ENCODE data around the gene NUDT4. TPM values are rescaled to one million over a fixed set of nuclear protein-coding genes. Genes with fewer than 3 reads are reported as not detected.

NUDT4 gene
- total and polyA plus RNA-seq, 2 of the 13 experiments (the other 11 are each of a cell fraction or from before 2014, with no cell fraction given), result 37.3 to 70.1 TPM

DNA sequence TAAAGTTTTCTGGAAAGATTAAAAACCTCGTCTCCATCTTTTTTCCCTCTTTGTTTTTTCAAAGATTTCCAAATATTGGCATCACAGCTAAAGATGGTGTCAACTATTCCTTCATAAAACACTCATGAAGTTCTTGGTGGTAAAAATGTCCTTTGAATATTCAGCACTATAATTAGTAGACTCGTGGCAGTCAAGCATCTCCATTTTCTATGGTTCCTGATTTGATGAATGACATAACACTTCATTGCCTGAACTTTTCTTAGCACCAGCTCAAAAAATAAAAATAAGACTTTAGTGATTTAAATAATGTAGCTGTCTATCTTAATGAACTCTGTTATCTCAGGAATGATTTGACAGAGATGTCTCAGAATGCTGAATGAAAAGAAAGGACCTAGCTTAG lies 44.3 kb downstream of the NUDT4 start:
- Histone ChIP-seq H3K27ac (ENCODE audit: extremely low read length, insufficient read depth, low read length) (no peak overlapping the region), H3K27me3 (ENCODE audit: control insufficient read depth in 1 of 2, insufficient read depth in 2 of 2, low read length in 2 of 2) (no peaks in the 10 kb centered on the region), H4K20me1 (ENCODE audit: insufficient read depth, low read length) (peaks cover 90% of the 10 kb centered on the region), H3K9ac (ENCODE audit: insufficient read depth, low read depth, low read length) (no peak overlapping the region), H3K4me1 (ENCODE audit: insufficient read depth, low read length) (peaks cover 64% of the 10 kb centered on the region), H3K9me3 (ENCODE audit: low read length) (no peaks in the 10 kb centered on the region), H3K36me3 (replicated peaks in 1 of 2; ENCODE audit: control insufficient read depth in 1 of 2, insufficient read depth in 2 of 2, low read length in 2 of 2) (no peaks in the 10 kb centered on the region), H3K4me3 (replicated peaks in 1 of 3; ENCODE audit: insufficient read depth in 1 of 3, low read depth in 2 of 3, low read length in 3 of 3) (no peak overlapping the region), H3K4me2 (ENCODE audit: low read depth, low read length) (no peak overlapping the region), H2AFZ (ENCODE audit: low read length) (no peak overlapping the region), H3K79me2 (ENCODE audit: insufficient read depth, low read length) (peaks cover 99% of the 10 kb centered on the region)
- ChIA-PET POLR2A (no interaction called here), CTCF (ENCODE audit: low intra/inter-chr PET ratio, low total read pairs) (no interaction called here)
- intact Hi-C loops (cut with micrococcal nuclease; ENCODE audit: unreplicated experiment), result no loop called here
- 92% methylated on average over 2 of the region's 2 CpGs for WGBS (ENCODE audit: low lambda C conversion rate)
- in situ Hi-C loops (cut with HindIII; ENCODE audit: extremely low pct_ligation_motif_present, low pct_unique_long_range_greater_than_20kb), result no loop called here
- no peak for DNase-seq (ENCODE audit: low spot score)
- no peak for ATAC-seq
- FAIRE-seq, result no peak
- no TSS peak for BruUV-seq (replicated peaks)
- TF ChIP-seq FOXC1 (CRISPR knock-in tag; IDR thresholded peaks at IDR 0.05; ENCODE audit: borderline replicate concordance) (no peak), EZH2 (conservative IDR thresholded peaks at IDR 0.05; ENCODE audit: low read depth, low read length) (no peak), RARA (CRISPR knock-in tag; IDR thresholded peaks at IDR 0.05) (no peak), MXD4 (CRISPR knock-in tag; IDR thresholded peaks at IDR 0.05) (no peak), WIZ (CRISPR knock-in tag; IDR thresholded peaks at IDR 0.05) (no peak), TRIM24 (CRISPR knock-in tag; IDR thresholded peaks at IDR 0.05) (no peak), ZNF367 (CRISPR knock-in tag; IDR thresholded peaks at IDR 0.05; ENCODE audit: borderline replicate concordance) (no peak), SPEN (CRISPR knock-in tag; IDR thresholded peaks at IDR 0.05; ENCODE audit: low read depth) (no peak), ZNF839 (CRISPR knock-in tag; IDR thresholded peaks at IDR 0.05; ENCODE audit: borderline replicate concordance) (no peak), ZNF207 (IDR thresholded peaks at IDR 0.05; ENCODE audit: borderline replicate concordance) (no peak), HNF4G (IDR thresholded peaks at IDR 0.05; ENCODE audit: borderline replicate concordance, low read depth, low read length) (no peak), HNF4G (CRISPR knock-in tag; IDR thresholded peaks at IDR 0.05; ENCODE audit: borderline replicate concordance, low read depth) (no peak), ZNF180 (CRISPR knock-in tag; IDR thresholded peaks at IDR 0.05; ENCODE audit: borderline replicate concordance, low read depth) (no peak), CREB1 (IDR thresholded peaks at IDR 0.05) (no peak), CREB1 (CRISPR knock-in tag; IDR thresholded peaks at IDR 0.05) (no peak), IRF2 (CRISPR knock-in tag; IDR thresholded peaks at IDR 0.05) (no peak), ZNF12 (CRISPR knock-in tag; IDR thresholded peaks at IDR 0.05) (no peak), SOX13 (IDR thresholded peaks at IDR 0.05) (no peak), SOX13 (CRISPR knock-in tag; conservative IDR thresholded peaks at IDR 0.05 in 1 of 2, IDR thresholded peaks at IDR 0.05 in 1 of 2) (no peak)
- TF ChIP-seq, protein P1, sequence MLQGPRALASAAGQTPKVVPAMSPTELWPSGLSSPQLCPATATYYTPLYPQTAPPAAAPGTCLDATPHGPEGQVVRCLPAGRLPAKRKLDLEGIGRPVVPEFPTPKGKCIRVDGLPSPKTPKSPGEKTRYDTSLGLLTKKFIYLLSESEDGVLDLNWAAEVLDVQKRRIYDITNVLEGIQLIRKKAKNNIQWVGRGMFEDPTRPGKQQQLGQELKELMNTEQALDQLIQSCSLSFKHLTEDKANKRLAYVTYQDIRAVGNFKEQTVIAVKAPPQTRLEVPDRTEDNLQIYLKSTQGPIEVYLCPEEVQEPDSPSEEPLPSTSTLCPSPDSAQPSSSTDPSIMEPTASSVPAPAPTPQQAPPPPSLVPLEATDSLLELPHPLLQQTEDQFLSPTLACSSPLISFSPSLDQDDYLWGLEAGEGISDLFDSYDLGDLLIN (CRISPR knock-in tag; IDR thresholded peaks at IDR 0.05; ENCODE audit: borderline replicate concordance), result no peak
- TF ChIP-seq, protein P2, sequence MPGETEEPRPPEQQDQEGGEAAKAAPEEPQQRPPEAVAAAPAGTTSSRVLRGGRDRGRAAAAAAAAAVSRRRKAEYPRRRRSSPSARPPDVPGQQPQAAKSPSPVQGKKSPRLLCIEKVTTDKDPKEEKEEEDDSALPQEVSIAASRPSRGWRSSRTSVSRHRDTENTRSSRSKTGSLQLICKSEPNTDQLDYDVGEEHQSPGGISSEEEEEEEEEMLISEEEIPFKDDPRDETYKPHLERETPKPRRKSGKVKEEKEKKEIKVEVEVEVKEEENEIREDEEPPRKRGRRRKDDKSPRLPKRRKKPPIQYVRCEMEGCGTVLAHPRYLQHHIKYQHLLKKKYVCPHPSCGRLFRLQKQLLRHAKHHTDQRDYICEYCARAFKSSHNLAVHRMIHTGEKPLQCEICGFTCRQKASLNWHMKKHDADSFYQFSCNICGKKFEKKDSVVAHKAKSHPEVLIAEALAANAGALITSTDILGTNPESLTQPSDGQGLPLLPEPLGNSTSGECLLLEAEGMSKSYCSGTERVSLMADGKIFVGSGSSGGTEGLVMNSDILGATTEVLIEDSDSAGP (CRISPR knock-in tag; IDR thresholded peaks at IDR 0.05; ENCODE audit: borderline replicate concordance), result no peak
- TF ChIP-seq, protein P3, sequence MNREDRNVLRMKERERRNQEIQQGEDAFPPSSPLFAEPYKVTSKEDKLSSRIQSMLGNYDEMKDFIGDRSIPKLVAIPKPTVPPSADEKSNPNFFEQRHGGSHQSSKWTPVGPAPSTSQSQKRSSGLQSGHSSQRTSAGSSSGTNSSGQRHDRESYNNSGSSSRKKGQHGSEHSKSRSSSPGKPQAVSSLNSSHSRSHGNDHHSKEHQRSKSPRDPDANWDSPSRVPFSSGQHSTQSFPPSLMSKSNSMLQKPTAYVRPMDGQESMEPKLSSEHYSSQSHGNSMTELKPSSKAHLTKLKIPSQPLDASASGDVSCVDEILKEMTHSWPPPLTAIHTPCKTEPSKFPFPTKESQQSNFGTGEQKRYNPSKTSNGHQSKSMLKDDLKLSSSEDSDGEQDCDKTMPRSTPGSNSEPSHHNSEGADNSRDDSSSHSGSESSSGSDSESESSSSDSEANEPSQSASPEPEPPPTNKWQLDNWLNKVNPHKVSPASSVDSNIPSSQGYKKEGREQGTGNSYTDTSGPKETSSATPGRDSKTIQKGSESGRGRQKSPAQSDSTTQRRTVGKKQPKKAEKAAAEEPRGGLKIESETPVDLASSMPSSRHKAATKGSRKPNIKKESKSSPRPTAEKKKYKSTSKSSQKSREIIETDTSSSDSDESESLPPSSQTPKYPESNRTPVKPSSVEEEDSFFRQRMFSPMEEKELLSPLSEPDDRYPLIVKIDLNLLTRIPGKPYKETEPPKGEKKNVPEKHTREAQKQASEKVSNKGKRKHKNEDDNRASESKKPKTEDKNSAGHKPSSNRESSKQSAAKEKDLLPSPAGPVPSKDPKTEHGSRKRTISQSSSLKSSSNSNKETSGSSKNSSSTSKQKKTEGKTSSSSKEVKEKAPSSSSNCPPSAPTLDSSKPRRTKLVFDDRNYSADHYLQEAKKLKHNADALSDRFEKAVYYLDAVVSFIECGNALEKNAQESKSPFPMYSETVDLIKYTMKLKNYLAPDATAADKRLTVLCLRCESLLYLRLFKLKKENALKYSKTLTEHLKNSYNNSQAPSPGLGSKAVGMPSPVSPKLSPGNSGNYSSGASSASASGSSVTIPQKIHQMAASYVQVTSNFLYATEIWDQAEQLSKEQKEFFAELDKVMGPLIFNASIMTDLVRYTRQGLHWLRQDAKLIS (CRISPR knock-in tag; IDR thresholded peaks at IDR 0.05), result no peak

Data from HepG2 (cell line).